GM10248 (cell line): ENCODE data around the gene MAD1L1.
"Not testable (repeated sequence)": the region's sequence is repeated elsewhere in the genome, so short reads cannot be mapped to it uniquely, and the experiment has no call there.

ENCODE experiments used
- CTCF ChIA-PET: fragments of 300-600 bp; sonication (Branson Sonifier 250); formaldehyde crosslinking; extraction: SDS; loops from one replicate; lab custom pipeline; 2021; ENCODE audit warnings: antibody characterized with exemption; lab: Yijun Ruan, JAX
- POLR2A ChIA-PET: fragments of 350-650 bp; sonication (Branson Sonifier 250); formaldehyde crosslinking; extraction: SDS; loops from one replicate; lab custom pipeline; 2020; ENCODE audit warnings: antibody characterized with exemption; lab: Yijun Ruan, JAX
- DNase-seq: peaks from one replicate; pipeline ENCODE4 v3.0.0; 2012; ENCODE audit errors: extremely low spot score
- TF ChIP-seq, protein P1 (sequence below): IDR thresholded peaks from 2 replicates; pipeline ENCODE4 v1.5.1; 2012; ENCODE audit warnings: mild to moderate bottlenecking, low read depth; ENCODE audit errors: extremely low read depth, missing control alignments, control extremely low read depth

The MAD1L1 gene

DNA sequence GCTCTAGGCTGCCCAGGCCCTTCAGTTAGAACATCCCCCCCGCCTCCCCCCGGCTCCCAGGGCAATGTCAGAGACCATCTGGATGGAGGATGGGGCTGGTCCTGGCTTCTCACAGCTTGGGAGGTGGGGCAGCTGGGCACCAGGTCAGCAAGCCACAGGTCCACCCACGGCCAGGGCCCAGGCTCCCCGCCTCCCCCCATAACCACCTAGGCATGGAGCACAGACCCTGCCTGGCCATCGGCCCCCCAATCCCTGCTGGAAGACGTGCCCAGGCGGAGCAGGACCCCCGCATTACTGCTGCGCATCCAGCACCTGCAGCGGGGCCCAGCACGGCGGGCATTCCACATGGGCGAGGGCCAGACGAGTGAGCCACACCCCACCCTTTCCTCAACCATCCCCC, 393.0 kb downstream of the MAD1L1 start:
- no peak for DNase-seq
- POLR2A ChIA-PET, result interaction anchor here (0.6 kb wide), 1 partner anchor 43 kb away, joined by 8 read pairs; no protein-coding TSS in a partner anchor
- CTCF ChIA-PET, result no interaction called here
- TF ChIP-seq, protein P1, sequence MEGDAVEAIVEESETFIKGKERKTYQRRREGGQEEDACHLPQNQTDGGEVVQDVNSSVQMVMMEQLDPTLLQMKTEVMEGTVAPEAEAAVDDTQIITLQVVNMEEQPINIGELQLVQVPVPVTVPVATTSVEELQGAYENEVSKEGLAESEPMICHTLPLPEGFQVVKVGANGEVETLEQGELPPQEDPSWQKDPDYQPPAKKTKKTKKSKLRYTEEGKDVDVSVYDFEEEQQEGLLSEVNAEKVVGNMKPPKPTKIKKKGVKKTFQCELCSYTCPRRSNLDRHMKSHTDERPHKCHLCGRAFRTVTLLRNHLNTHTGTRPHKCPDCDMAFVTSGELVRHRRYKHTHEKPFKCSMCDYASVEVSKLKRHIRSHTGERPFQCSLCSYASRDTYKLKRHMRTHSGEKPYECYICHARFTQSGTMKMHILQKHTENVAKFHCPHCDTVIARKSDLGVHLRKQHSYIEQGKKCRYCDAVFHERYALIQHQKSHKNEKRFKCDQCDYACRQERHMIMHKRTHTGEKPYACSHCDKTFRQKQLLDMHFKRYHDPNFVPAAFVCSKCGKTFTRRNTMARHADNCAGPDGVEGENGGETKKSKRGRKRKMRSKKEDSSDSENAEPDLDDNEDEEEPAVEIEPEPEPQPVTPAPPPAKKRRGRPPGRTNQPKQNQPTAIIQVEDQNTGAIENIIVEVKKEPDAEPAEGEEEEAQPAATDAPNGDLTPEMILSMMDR, result no peak

DNA sequence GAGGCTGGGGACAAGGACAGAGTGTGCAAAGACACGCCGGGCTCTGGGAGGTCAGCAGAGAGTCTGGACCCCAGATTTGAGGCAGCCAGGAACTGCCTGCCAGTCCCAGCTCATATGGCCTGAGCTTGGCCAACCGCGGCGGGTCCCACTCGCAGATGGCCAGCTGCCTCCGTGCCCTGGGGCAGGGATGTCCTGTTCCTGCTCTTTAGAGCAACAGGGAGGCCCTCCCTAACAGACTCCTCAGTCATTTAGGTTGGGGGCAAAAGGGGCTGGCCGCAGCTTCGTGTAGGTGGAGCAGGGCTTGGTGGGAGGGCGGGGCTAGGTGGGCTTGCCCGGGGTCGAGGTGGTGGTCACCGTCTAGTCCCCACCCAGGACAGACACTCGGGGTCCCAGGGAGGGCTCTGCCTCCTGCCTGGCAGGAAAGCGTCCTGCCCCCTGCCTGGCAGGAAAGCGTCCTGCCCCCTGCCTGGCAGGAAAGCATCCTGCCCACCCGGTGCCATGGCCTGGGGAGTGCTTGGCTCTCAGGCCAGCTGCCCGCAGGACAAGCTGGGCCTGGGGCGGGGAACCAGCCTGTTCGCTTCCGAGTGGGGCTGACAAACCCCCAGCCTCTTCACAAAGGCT, 393.7 kb downstream of the MAD1L1 start:
- CTCF ChIA-PET, POLR2A ChIA-PET, DNase-seq: not testable (repeated sequence)

DNA sequence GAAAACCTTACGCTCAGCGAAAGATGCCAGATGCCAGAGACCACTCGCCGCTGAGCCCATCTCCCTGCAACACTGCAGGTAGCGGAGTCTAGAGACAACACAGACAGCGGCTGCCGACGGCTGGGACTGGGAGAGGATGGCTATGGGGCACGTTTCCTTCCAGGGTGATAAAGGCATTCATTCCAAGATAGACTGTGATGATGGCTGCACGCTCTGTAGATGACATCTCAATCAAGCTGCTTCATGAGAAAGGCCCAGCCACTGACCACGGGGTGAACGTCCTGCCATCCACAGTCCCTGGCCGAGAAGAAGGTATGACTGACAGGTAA, 394.2 kb downstream of the MAD1L1 start:
- DNase-seq, CTCF ChIA-PET: not testable (repeated sequence)

DNA sequence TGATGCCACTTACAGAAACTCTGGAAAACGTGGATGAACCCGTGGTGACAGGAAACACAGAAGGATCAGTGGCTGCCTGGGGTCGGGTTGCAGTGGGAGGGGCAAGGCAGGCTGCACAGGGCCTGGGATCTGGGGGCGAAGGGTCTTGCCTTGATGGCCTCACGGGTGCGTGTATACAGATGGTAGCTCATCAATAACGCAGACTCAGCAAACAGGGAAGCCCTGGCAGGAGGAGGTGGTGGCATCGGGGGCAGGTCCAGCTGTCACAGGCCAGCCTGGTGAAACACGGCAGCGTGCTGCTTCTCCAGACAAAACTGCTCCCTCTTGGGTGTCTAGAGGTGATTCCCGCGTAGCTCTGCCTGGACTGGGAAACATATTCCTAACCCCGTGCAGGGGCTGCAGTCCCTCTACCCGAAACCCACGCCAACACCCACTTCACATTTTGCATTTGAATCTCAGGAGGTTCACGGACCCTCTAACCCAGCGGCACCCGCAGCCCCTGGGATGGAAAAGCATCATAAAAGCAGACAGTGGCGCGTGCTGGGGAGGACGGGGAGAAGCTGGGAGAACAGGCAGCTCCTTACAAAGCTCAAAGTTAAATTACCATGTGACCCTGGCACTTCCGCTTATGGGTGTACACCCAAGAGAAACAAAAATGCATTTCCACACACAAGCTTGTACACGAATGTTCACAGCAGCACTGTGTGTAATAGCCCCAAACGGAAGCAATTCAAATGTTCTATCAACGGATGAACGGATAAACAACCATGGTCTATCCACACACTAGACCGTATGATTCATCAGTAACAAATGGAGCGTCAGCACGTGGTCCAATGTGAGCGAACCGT, 394.8 kb downstream of the MAD1L1 start:
- POLR2A ChIA-PET, CTCF ChIA-PET: not testable (repeated sequence)

More for the DNA sequence above, 394.2 kb downstream of the MAD1L1 start:
- POLR2A ChIA-PET, result not testable (repeated sequence)

DNA sequence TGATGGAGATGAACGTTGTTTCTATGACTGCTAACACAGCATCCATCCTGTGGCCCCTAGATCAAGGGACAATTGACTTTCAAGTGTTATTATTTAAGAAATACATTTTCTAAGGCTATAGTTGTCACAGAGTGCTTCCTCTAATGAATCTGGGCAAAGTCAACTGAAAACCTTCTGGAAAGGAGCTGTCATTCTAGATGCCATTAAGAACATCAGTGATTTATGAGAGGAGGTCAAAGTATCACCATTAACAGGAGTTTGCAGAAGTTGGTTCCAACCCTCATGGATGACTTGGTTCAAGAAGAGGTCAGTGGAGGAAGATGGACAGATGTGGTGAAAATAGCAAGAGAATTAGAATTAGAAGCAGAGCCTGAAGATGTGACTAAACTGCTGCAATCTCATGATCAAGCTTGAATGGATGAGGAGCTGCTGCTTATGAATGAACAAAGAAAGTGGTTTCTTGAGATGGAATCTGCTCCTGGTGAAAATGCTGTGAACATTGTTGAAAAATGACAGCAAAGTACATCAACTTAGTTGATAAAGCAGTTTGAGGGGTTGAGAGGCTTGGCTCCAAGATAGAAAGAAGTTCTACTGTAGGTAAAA, 400.7 kb downstream of the MAD1L1 start:
- CTCF ChIA-PET, DNase-seq, POLR2A ChIA-PET: not testable (repeated sequence)

More for the DNA sequence above, 394.8 kb downstream of the MAD1L1 start:
- not testable (repeated sequence) for DNase-seq

DNA sequence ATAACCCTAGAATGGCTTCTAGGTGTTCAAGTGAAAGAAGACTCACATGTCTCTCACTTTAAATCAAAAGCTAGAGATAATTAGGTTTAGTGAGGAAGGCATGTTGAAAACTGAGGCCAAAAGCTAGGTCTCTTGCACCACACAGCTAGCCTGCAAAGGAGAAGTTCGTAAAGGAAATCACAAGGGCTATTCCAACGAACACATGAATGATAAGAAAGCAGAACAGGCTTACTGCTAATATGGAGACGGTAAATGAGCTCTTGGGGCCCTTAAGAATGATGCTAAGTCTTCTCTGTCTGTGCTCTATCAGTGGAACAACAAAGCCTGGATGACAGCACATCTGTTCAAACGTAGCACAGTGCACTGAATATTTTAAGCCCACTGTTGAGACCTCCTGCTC, 401.3 kb downstream of the MAD1L1 start:
- CTCF ChIA-PET, POLR2A ChIA-PET, DNase-seq: not testable (repeated sequence)

DNA sequence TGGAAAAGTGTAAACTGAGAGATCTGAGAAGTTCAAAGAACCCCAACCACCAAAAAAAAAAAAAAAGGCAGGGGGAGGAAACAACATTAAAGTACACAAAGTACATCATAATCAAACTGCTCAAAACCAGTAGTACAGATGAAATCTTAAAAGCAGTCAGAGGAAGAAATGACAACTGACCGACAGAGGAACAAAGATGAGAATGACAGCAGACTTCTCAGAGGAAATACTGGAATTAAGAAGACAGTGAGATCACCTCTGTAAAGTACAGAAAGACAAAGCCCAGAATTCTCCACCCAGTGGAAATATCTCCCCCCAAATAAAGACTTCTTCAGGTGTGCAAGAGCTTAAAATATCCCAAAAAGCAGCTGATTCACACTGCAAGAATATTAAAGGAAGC, 403.1 kb downstream of the MAD1L1 start:
- POLR2A ChIA-PET, CTCF ChIA-PET: not testable (repeated sequence)

DNA sequence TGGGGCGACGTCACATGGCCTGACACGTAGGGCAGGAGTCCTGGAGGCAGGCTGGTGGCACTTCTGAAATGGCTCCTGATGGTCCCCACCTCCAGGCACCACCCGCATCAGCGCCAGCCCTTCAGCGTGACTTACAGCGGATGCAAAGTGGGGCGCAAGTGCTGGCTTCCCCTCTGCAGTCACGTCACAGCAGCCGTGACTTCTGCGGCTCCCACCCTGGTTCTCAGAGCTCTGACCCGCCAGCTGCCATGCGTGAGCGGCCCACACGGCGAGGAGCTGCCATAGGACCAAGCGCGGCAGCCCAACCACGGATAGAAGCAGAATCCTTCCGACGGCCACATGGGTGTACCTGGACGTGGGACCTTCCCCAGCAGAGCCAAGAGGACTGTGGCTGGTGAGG, 403.6 kb downstream of the MAD1L1 start:
- TF ChIP-seq, protein P1, result no peak
- DNase-seq, result no peak
- ChIA-PET POLR2A (no interaction called here), CTCF (no interaction called here)

More for the DNA sequence above, 403.1 kb downstream of the MAD1L1 start:
- DNase-seq, result not testable (repeated sequence)

DNA sequence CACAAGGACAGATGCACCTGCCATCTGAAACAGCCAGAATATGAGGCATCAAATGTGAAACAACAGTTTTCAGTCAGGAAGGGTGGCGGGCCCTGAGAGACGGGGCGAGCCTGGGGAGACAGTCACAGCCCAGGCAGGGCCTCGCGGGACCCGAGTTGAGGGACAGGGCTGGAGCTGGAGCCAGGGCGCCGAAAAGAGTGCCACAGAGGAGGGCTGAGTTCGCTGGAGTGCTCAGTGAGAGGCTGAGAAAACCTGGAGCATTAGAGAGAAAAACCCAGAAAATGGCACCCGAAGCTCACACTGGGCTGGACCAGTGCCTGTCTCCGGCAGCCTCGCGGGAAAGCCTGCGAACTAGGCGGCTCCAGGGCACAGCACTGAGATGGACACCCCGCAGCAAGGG, 404.6 kb downstream of the MAD1L1 start:
- DNase-seq, CTCF ChIA-PET, POLR2A ChIA-PET: not testable (repeated sequence)

DNA sequence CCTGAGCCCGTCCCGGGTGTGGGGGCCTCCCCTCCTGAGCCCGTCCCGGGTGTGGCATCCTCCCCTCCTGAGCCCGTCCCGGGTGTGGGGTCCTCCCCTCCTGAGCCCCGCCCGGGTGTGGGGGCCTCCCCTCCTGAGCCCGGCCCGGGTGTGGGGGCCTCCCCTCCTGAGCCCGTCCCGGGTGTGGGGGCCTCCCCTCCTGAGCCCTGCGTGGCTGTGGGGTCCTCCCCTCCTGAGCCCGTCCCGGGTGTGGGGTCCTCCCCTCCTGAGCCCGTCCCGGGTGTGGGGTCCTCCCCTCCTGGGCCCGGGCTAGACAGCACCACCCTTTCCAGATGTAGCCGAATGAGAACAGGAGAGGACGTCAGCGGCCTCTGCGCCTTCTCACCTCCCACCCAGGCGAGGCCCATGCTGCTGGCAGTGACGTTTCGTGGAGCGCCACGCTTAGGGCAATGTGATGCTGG, 405.2 kb downstream of the MAD1L1 start:
- POLR2A ChIA-PET, CTCF ChIA-PET, DNase-seq: not testable (repeated sequence)

DNA sequence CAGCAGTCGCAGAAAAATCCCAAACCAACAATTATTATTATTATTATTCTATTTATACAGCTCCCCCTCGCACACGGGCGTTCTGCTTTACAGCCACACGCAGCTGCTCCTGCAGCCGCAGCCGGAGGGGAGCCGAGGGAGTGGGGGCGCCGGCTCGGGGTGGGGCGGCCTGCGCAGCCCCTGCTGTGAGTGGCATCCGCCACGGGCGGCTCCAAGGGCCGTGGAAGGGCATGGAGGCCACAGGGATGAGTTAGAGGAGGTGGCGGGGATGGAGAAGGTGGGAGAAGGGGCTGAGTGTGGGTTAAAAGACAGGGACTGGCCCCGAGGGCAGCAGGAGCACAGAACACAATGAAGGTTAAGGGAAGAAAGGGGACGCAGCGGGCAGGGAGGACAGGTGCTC, 405.8 kb downstream of the MAD1L1 start:
- POLR2A ChIA-PET, CTCF ChIA-PET, DNase-seq: not testable (repeated sequence)
